HG03175 (cell line): ENCODE data around the gene TSPY3.
"Not testable (repeated sequence)": the region's sequence is repeated elsewhere in the genome, so short reads cannot be mapped to it uniquely, and the experiment has no call there.

Experiments
- ATAC-seq: cut with Tn5 transposase; IDR thresholded peaks from one replicate; pipeline ENCODE4 v1.9.1; 2021; ENCODE audit warnings: mild to moderate bottlenecking, moderate library complexity; ENCODE audit not compliant: unreplicated experiment

Gene TSPY3

GRCh38 chrY:9398121-9398520 is at the start of gene TSPY3:
TSS of gene TSPY3 (plus strand) at chrY:9398421. CDS start at chrY:9398467, 46 bp downstream.
- ATAC-seq = not testable (repeated sequence)

GRCh38 chrY:9357497-9357896 is 40.7 kb upstream of the TSPY3 start, which contains the start of gene TSPY8:
TSS of gene TSPY8 (plus strand) at chrY:9357797. CDS start at chrY:9357843, 46 bp downstream.
- ATAC-seq = not testable (repeated sequence)

GRCh38 chrY:9396527-9396926 is 1.7 kb upstream of the TSPY3 start:
- ATAC-seq = not testable (repeated sequence)
